Testis (tissue), 3 donors: ENCODE results near the gene ID3. TPM values are rescaled to one million over a fixed set of nuclear protein-coding genes. Genes with fewer than 3 reads are reported as not detected.

ENCODE experiments used
- DNase-seq: peaks from one replicate; pipeline ENCODE4 v3.0.0-alpha.2; 2019
- H3K27ac ChIP-seq, 2 donors: fragments of 200-600 bp; sonication (generic); one replicate each; pipeline ENCODE4 v1.5.1; 2019
- H3K27me3 ChIP-seq: fragments of 200-600 bp; sonication (generic); one replicate; pipeline ENCODE4 v1.5.1; 2019
- H3K36me3 ChIP-seq: fragments of 200-600 bp; sonication (generic); one replicate; pipeline ENCODE4 v1.5.1; 2017; ENCODE audit warnings: low read depth; ENCODE audit errors: missing control alignments
- H3K4me1 ChIP-seq: fragments of 200-600 bp; sonication (generic); one replicate; pipeline ENCODE4 v1.5.1; 2019
- H3K4me3 ChIP-seq, 2 donors: fragments of 200-600 bp; sonication (generic); one replicate each; pipeline ENCODE4 v1.5.1; 2017 to 2019
- H3K9me3 ChIP-seq: fragments of 200-600 bp; sonication (generic); one replicate; pipeline ENCODE4 v1.5.1; 2017
- POLR2A ChIP-seq: fragments of 450-650 bp; IDR thresholded peaks from one replicate; pipeline ENCODE4 v1.6.1; 2017; ENCODE audit warnings: antibody characterized with exemption, mild to moderate bottlenecking, moderate library complexity
- WGBS, 2 donors: methylation state at CpG; one replicate each; pipeline ENCODE4 v1.1.5; 2018; 5-methylcytosine and 5-hydroxymethylcytosine counted together
- intact Hi-C: fragments of 100-400 bp; cut with DNase I; formaldehyde crosslinking; loops from one replicate; pipeline ENCODE4 v1.15.1; 2023; ENCODE audit warnings: low total_unique reads
- polyA plus RNA-seq: library from polyadenylated mRNA; stranded (reverse); fragments of 350-450 nt; fragmentation: Illumina TruSeq; extraction: RNeasy Lipid Tissue Mini Kit (QIAGEN cat#74804); gene quantifications from one replicate; pipeline ENCODE4 v1.2.3, GENCODE V29; 2014; ENCODE audit warnings: low read depth, low replicate concordance; ENCODE audit not compliant: insufficient read depth
- total RNA-seq, 2 donors: library from RNA; depleted of rRNA; stranded (reverse); fragments of >200 nt; gene quantifications; one replicate each; pipeline ENCODE4 v1.2.3, GENCODE V29; 2016
- TF ChIP-seq, protein P1 (sequence below), 3 experiments: fragments of 450-650 bp in 2 of 3; fragments of 200-600 bp in 1 of 3; sonication (generic) in 1 of 3; IDR thresholded peaks; one replicate each; pipeline ENCODE4 v1.5.1; 2016 to 2019; ENCODE audit warnings: antibody characterized with exemption in 3 of 3, mild to moderate bottlenecking in 2 of 3, moderate library complexity in 1 of 3

Gene ID3
- total and polyA plus RNA-seq, 3 donors from 2014 or later, result 24.5 to 34.5 (median 27.2) TPM

DNA sequence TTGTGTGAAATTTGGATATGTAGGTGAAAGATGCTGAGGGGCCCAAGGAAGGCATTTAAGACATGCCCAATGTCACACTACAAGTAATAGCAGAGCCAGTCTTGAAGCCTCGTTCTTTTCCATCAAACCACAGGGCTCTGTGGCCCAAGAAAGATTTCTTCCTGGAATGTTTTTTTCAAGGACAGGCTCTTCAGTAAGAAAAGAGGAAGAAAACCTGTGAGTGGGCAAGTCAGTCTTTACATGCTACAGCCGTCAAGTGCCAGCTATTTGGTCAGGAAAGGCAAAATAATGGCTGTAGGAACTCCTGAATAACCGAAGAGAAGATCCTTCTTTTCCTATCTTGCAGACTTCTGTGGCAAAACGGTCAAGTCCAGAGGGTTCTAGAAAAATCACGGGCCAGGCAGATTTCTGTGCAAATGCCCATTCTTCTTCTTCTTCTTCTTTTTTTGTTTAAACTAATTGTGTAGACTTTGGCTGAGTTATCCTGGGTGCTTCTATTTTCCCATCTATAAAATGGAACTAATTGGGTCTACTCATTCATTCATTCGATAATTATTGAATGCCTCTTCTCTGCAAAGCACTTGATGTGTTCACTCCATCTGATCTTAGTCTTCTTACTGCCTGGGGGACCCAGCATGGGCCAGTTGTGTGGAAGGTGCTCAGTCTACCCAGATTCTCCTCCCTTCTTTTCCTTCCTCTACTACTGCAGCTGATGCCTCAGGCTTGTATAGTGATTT lies 1.9 kb upstream of the ID3 start:
- WGBS, 2 donors, result 46 to 52% methylated on average over 6 of the region's 6 CpGs
- H3K27me3 ChIP-seq, result no peaks in the 10 kb centered on the region
- H3K36me3 ChIP-seq, result no peaks in the 10 kb centered on the region
- TF ChIP-seq POLR2A, result no peak
- TF ChIP-seq, protein P1, sequence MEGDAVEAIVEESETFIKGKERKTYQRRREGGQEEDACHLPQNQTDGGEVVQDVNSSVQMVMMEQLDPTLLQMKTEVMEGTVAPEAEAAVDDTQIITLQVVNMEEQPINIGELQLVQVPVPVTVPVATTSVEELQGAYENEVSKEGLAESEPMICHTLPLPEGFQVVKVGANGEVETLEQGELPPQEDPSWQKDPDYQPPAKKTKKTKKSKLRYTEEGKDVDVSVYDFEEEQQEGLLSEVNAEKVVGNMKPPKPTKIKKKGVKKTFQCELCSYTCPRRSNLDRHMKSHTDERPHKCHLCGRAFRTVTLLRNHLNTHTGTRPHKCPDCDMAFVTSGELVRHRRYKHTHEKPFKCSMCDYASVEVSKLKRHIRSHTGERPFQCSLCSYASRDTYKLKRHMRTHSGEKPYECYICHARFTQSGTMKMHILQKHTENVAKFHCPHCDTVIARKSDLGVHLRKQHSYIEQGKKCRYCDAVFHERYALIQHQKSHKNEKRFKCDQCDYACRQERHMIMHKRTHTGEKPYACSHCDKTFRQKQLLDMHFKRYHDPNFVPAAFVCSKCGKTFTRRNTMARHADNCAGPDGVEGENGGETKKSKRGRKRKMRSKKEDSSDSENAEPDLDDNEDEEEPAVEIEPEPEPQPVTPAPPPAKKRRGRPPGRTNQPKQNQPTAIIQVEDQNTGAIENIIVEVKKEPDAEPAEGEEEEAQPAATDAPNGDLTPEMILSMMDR (IDR thresholded peaks at IDR 0.05), result no peak
- peak overlapping the region; percentile 47 to 88 for H3K27ac ChIP-seq
- H3K4me1 ChIP-seq, result peaks cover 31% of the 10 kb centered on the region
- no peak for DNase-seq
- H3K4me3 ChIP-seq, result no peak overlapping the region
- intact Hi-C loops, result no loop called here
- no peaks in the 10 kb centered on the region for H3K9me3 ChIP-seq

DNA sequence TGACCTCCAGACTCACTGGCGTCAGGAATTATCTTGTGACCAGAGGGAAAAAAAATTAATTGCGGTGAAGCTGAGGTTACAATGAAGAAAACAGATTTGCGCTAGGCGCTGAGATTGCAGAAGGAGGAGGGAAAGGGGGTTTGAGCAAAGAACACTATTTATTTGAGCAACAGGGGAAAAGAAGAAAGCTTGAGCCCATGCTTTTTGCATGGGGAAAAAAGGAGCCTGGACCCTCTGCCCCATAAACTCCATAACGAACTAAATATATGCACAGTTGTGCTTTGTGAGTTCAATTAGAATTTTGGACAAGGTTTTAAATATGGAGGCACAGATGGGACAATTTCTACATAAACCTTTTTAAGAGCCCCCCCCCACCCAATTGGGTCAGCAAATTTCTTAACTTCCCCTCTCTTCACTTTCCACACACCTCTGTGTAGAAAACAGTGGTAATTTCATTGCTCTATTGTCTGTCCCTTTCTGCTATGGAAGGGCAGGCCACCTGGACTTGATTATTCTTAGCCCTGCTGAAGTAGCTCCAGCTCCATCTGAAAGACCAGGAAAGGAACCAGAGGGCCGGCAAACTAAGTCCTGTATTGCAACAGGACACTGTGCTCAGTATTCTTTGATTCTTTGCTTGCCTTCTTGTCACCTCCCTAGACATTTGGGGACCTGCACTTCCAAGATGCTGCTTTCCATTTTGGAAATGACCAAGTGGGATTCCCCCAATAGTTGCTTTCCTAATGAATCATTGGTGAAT lies 862 bp upstream of the ID3 start:
- TF ChIP-seq POLR2A, result no peak
- TF ChIP-seq, protein P1 (IDR thresholded peaks at IDR 0.05), result no peak
- H3K4me1 ChIP-seq, result peaks cover 41% of the 10 kb centered on the region
- intact Hi-C loops, result no loop called here
- H3K27ac ChIP-seq, result peak overlapping the region; percentile 64 to 88
- no peaks in the 10 kb centered on the region for H3K9me3 ChIP-seq
- H3K27me3 ChIP-seq, result no peaks in the 10 kb centered on the region
- 28% methylated on average over 6 of the region's 6 CpGs for WGBS, 2 donors
- no peak for DNase-seq
- peak overlapping the region; percentile 55 to 65 for H3K4me3 ChIP-seq
- H3K36me3 ChIP-seq, result no peaks in the 10 kb centered on the region

DNA sequence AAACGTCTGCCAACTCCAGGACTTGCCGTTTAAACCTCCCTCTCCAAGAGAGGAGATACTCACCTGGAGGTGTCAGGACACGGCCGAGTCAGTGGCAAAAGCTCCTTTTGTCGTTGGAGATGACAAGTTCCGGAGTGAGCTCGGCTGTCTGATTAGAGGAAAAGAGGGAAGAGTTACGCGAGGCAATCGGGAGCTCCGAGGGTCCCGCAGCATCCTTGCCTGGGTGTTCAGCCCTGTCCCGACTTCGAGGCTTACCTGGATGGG lies 497 bp downstream of the ID3 start:
- intact Hi-C loops, result no loop called here
- H3K9me3 ChIP-seq, result no peaks in the 10 kb centered on the region
- H3K4me1 ChIP-seq, result peaks cover 43% of the 10 kb centered on the region
- H3K27me3 ChIP-seq, result no peaks in the 10 kb centered on the region
- no peaks in the 10 kb centered on the region for H3K36me3 ChIP-seq
- 20 to 25% methylated on average over 14 of the region's 14 CpGs for WGBS, 2 donors
- peak overlapping the region; percentile 64 to 88 for H3K27ac ChIP-seq
- TF ChIP-seq, protein P1 (IDR thresholded peaks at IDR 0.05), result no peak
- no peak for TF ChIP-seq POLR2A
- DNase-seq, result no peak
- H3K4me3 ChIP-seq, result peak overlapping the region; percentile 55 to 65

DNA sequence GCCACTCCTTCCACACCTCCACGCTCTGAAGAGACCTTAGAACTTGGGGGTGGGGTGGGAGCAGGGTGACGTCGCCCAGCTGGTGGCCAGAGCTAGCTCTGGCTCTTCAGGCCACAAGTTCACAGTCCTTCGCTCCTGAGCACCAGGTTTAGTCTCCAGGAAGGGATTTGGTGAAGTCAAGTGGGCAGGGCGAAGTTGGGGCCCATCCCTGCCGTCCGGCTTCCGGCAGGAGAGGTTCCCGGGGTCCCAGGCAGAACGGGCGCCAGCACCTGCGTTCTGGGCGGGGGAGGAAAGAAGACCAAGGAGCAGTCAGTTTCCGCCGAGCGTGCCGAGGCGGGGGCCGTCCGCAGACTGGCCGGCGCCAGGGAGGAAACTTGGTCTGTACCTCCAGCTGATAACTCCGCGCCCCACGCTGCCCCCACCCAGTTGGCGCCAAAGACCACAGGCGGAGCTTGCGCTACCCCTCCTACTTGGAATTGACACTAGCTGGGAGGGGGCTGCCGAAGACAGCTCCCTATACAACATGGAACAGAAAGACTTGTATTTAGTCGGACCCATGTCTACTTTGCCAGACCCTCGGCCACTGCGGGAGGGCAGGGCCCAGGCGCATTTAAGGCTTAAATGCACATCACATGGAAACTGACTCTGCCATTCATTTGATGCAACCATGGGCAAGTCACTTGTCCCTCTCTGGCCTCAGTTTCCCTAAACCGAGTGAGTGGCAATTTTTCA lies 995 bp downstream of the ID3 start:
- TF ChIP-seq, protein P1 (IDR thresholded peaks at IDR 0.05), result no peak
- TF ChIP-seq POLR2A, result no peak
- intact Hi-C loops, result no loop called here
- Histone ChIP-seq H3K36me3 (no peaks in the 10 kb centered on the region), H3K9me3 (no peaks in the 10 kb centered on the region), H3K27ac (peak overlapping the region in 1 of 2 donors; percentile 88), H3K4me3 (peak overlapping the region; percentile 55 to 65), H3K4me1 (peaks cover 42% of the 10 kb centered on the region), H3K27me3 (no peaks in the 10 kb centered on the region)
- WGBS, 2 donors, result 21 to 31% methylated on average over 17 to 28 of the region's 34 CpGs
- DNase-seq, result peak; percentile 32
